GM12865 (cell line): ENCODE results near the gene ADARB2.
"Not testable (repeated sequence)": the region's sequence is repeated elsewhere in the genome, so short reads cannot be mapped to it uniquely, and the experiment has no call there.

ENCODE experiments used
- DNase-seq: peaks from one replicate; pipeline ENCODE4 v3.0.0; 2010; ENCODE audit warnings: low read depth
- H3K4me3 ChIP-seq: 2 replicates; pipeline ENCODE4 v1.5.1; 2011; ENCODE audit warnings: mild to moderate bottlenecking, low read depth, low read length, control low read depth
- TF ChIP-seq, protein P1 (sequence below): IDR thresholded peaks from 2 replicates; pipeline ENCODE4 v1.5.1; 2011; ENCODE audit warnings: low read length, control low read depth, low read depth, inconsistent platforms; ENCODE audit not compliant: insufficient read depth; ENCODE audit errors: missing control alignments

The ADARB2 gene

DNA sequence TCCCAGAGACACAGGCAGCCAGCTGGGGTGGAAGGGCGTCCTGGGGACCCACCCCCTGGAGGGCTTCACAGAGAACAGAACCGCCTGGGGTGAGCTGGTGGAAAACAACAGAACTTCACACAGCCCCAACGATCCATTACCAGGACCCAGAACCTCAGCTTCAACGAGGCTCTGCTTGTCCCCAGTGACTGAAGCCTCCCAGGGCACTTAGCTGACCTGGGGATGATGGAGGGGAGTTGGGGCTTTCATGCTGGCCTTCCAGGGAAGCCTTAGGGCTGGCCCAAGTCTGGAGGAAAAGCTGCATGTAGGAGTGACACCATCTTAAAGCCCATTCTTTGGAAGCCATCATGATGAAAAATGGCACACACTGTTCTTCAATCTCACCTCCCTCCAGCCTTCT lies 381.0 kb downstream of the ADARB2 start:
- TF ChIP-seq, protein P1, sequence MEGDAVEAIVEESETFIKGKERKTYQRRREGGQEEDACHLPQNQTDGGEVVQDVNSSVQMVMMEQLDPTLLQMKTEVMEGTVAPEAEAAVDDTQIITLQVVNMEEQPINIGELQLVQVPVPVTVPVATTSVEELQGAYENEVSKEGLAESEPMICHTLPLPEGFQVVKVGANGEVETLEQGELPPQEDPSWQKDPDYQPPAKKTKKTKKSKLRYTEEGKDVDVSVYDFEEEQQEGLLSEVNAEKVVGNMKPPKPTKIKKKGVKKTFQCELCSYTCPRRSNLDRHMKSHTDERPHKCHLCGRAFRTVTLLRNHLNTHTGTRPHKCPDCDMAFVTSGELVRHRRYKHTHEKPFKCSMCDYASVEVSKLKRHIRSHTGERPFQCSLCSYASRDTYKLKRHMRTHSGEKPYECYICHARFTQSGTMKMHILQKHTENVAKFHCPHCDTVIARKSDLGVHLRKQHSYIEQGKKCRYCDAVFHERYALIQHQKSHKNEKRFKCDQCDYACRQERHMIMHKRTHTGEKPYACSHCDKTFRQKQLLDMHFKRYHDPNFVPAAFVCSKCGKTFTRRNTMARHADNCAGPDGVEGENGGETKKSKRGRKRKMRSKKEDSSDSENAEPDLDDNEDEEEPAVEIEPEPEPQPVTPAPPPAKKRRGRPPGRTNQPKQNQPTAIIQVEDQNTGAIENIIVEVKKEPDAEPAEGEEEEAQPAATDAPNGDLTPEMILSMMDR, result no peak
- no peak for DNase-seq
- no peak overlapping the region for H3K4me3 ChIP-seq

DNA sequence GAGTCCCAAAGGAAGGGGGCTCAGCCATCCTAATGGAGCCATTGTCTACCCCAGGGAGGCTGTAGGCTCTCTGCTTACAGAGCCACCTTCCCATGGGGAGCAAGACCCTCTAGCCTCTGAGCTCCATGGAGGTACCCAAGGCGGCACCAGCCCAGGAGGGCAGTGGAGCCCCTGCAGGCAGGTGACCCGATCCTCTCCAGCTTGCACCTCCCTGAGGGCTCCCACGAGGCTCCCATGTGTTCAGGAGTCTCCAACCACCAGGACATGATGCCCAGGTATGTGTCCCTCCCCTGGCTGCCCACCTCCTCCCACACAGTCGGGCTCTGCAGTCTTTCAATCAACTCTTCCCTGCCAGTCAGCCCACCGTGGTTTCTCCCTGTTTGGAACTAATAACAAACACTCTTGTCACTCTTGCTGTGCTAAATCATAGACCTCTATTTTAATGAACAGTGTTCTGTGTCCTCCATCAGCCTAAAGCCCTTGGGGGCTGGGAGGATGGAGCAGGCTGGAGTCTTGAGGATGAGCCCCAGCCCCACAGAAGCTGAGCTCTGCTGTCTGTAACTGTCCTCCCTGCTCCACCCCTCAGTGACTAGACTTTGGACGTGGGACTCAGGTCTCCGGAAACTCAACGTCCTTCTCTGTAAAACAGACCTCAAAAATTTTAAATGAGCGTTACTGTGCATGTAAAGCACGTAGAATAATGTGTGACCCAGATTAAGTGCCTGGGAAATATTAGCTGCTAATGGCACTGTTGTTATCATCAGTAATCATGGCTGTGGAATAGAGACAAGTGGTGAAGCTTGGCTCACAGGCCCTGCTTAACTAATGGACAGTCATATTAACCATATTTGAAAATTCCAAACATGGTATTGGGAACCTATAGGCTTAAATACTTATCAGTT lies 382.3 kb downstream of the ADARB2 start:
- no peak overlapping the region for H3K4me3 ChIP-seq
- DNase-seq, result no peak
- TF ChIP-seq, protein P1, result no peak

DNA sequence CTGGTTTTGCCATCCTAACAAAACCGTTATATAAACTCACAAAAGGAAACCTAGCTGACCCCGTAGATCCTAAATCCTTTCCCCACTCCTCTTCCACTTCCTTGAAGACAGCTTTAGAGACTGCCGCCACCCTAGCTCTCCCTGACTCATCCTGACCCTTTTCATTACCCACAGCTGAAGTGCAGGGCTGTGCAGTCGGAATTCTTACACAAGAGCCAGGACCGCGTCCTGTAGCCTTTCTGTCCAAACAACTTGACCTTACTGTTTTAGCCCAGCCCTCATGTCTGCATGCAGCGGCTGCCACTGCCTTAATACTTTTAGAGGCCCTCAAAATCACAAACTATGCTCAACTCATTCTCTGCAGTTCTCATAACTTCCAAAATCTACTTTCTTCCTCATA lies 385.0 kb downstream of the ADARB2 start:
- not testable (repeated sequence) for DNase-seq

DNA sequence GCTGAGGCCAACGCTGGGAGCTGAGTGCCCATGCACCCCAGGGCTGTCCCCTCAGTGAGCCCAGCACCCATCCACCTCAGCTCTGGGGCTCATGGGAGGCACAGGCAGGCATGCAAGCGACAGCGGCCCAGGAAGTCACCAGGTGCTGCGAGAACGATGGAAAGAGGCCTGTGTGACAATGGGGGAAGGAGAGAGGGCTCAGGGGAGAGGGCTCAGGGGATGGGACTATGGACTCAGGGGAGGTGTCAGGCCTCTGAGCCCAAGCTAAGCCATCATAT lies 388.6 kb downstream of the ADARB2 start:
- TF ChIP-seq, protein P1, result no peak
- no peak overlapping the region for H3K4me3 ChIP-seq
- no peak for DNase-seq

More for the DNA sequence above, 385.0 kb downstream of the ADARB2 start:
- H3K4me3 ChIP-seq, result not testable (repeated sequence)

DNA sequence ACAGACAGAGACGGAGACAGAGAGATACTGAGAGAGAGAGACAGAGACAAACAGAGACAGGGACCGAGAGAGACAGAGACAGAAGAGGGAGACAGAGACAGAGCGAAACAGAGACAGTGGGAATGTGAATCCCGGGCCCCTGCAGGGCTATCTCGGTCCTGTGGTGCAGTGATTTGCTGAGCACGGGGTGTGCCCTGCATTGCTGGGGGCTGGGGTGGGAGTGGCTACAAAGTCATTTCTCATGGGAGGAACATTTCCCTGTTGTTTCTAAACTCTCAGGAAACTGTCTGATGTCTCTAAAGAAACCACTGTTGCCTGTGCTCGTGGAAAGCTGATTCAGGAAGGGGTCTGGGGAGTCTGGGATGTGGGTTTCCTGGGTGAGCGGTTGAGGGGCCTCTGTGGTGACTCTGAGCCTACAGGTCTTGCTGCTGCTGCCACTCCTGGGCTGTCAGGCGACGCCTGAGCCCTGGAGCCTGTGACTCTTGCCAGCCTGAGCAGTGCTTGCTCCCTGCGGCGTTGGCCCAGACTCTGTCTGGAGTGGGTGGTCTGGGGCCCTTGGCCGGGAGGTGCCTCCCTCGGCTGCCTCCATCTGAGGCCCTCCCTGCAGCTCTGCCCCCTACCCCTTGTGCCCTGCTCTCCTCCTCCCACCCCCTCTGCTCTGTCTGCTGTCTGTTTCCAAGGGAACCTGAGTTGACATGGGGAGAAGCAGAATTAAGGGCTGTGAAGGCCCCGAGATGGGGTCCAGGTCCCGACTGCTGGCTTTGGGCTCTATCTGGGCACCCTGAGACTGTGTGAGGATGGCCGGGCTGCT lies 389.2 kb downstream of the ADARB2 start:
- no peak for DNase-seq
- TF ChIP-seq, protein P1, result no peak
- H3K4me3 ChIP-seq, result no peak overlapping the region

DNA sequence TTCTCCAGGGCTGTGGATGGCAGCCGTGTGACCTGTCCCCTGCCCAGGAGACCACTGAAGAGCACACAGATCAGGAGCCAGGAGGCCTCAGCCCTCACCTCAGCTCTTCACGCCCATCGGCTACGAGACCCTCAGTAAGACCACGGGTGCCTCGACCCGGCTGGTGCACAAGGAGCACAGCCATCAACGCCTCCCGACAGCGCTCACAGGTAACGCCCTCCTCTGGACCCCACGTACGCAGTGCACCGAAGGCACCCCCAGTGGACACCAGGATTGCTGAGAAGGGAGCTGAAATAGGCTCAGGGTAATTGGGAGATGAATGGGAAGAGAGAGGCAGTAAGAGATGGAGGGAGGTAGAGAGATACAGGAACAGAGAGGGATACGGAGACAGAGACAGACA lies 389.8 kb downstream of the ADARB2 start:
- H3K4me3 ChIP-seq, result no peak overlapping the region
- TF ChIP-seq, protein P1, result no peak
- DNase-seq, result no peak

DNA sequence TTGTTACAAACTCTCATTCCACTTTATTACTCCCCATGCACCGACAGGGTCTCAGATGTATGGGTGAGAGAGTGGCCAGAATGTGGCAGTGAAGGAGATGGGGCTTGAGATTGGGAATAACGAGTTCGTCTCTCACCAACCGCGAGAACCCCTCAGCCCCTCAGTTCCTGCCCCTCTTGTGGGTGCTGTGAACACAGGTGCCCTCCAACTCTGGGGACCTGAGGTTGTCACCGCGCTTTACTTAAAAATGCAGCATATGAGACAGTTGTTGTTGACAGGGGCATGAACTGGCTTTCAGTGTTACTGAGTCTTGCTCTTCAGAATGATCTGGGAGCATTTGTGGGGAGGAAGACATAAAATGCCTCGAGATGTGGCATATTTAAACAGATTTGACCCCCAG lies 391.1 kb downstream of the ADARB2 start:
- TF ChIP-seq, protein P1, result no peak
- DNase-seq, result no peak
- H3K4me3 ChIP-seq, result no peak overlapping the region
